Uterus (tissue), 2 donors: ENCODE measurements around the gene PCGF1.

ENCODE experiments used
- POLR2A ChIP-seq, 2 donors: fragments of 450-650 bp; IDR thresholded peaks; one replicate each; pipeline ENCODE4 v1.6.1; 2016; ENCODE audit warnings: antibody characterized with exemption in 2 of 2, mild to moderate bottlenecking in 1 of 2, moderate library complexity in 1 of 2
- TF ChIP-seq, protein P1 (sequence below), 4 experiments: fragments of 200-600 bp in 2 of 4; fragments of 450-650 bp in 2 of 4; sonication (generic) in 2 of 4; IDR thresholded peaks; one replicate each; pipeline ENCODE4 v1.5.1; 2016 to 2019; ENCODE audit warnings: antibody characterized with exemption in 4 of 4, mild to moderate bottlenecking in 2 of 4, moderate library complexity in 1 of 4

- no peak for TF ChIP-seq POLR2A (IDR thresholded peaks at IDR 0.05)
- TF ChIP-seq, protein P1, sequence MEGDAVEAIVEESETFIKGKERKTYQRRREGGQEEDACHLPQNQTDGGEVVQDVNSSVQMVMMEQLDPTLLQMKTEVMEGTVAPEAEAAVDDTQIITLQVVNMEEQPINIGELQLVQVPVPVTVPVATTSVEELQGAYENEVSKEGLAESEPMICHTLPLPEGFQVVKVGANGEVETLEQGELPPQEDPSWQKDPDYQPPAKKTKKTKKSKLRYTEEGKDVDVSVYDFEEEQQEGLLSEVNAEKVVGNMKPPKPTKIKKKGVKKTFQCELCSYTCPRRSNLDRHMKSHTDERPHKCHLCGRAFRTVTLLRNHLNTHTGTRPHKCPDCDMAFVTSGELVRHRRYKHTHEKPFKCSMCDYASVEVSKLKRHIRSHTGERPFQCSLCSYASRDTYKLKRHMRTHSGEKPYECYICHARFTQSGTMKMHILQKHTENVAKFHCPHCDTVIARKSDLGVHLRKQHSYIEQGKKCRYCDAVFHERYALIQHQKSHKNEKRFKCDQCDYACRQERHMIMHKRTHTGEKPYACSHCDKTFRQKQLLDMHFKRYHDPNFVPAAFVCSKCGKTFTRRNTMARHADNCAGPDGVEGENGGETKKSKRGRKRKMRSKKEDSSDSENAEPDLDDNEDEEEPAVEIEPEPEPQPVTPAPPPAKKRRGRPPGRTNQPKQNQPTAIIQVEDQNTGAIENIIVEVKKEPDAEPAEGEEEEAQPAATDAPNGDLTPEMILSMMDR (IDR thresholded peaks at IDR 0.05): no peak
Measured at GRCh38 chr2:74481961-74482800, 25.3 kb downstream of the PCGF1 start.
